ENCODE data around the gene FIGNL1.

GRCh38 chr7:50477640-50478039 is 27.5 kb upstream of the FIGNL1 start:
- TF ChIP-seq REST (IDR thresholded peaks at IDR 0.05; ENCODE audit: low read depth, low read length) (no peak), ZNF274 (IDR thresholded peaks at IDR 0.05; ENCODE audit: insufficient read depth, insufficient read length) (no peak), CTCF (IDR thresholded peaks at IDR 0.05 in 2 of 3, conservative IDR thresholded peaks at IDR 0.05 in 1 of 3; ENCODE audit: control insufficient read depth in 2 of 3, extremely low read depth in 1 of 3, insufficient read depth in 1 of 3, low read depth in 3 of 3, low read length in 3 of 3) (no peak), RBBP5 (conservative IDR thresholded peaks at IDR 0.05) (no peak), EZH2 (IDR thresholded peaks at IDR 0.05; ENCODE audit: borderline replicate concordance, control insufficient read depth, low read depth, low read length) (no peak), FOS (IDR thresholded peaks at IDR 0.05; ENCODE audit: borderline replicate concordance, extremely low read depth, insufficient read length) (no peak), SIN3A (IDR thresholded peaks at IDR 0.05; ENCODE audit: low read depth, low read length) (no peak), GATAD2B (conservative IDR thresholded peaks at IDR 0.05; ENCODE audit: low read depth) (no peak), ZNF217 (IDR thresholded peaks at IDR 0.05) (no peak), SREBF1 (IDR thresholded peaks at IDR 0.05; ENCODE audit: low read length) (no peak), CUX1 (IDR thresholded peaks at IDR 0.05; ENCODE audit: insufficient replicate concordance, low read depth, low read length) (no peak), PRDM15 (CRISPR knock-in tag; IDR thresholded peaks at IDR 0.05) (no peak)
